SK-N-SH (cell line): ENCODE data around the gene ISM1. TPM values are rescaled to one million over a fixed set of nuclear protein-coding genes. Genes with fewer than 3 reads are reported as not detected.

Experiments used
- CTCF ChIA-PET: fragments of 300-600, 350-600 bp; formaldehyde crosslinking; extraction: SDS; loops from one replicate; lab custom pipeline; 2021; lab: Yijun Ruan, JAX
- POLR2A ChIA-PET: fragments of 350-600 bp; sonication (Branson Sonifier 250); formaldehyde crosslinking; extraction: SDS; loops from one replicate; lab custom pipeline; 2020; ENCODE audit warnings: antibody characterized with exemption, inconsistent platforms; lab: Yijun Ruan, JAX
- DNase-seq: peaks from one replicate; pipeline ENCODE4 v3.0.0; 2012
- H2AFZ ChIP-seq: fragments of 200-600 bp; sonication (generic); 2 replicates; pipeline ENCODE4 v1.8.1; 2016; ENCODE audit warnings: antibody characterized with exemption, mild to moderate bottlenecking, low read depth
- H3F3A ChIP-seq: fragments of 200-600 bp; sonication (generic); replicated peaks from 2 replicates; pipeline ENCODE3; 2016; ENCODE audit warnings: antibody characterized with exemption, mild to moderate bottlenecking; ENCODE audit not compliant: insufficient read depth
- H3K27ac ChIP-seq, 2 experiments: fragments of 200-500 bp in 1 of 2; fragments of 200-600 bp in 1 of 2; sonication (Bioruptor generic) in 1 of 2; sonication (generic), shearing (Covaris generic) in 1 of 2; 2 replicates each; pipeline versions ENCODE4 v1.5.1 to v1.6.1; 2014 to 2016; ENCODE audit warnings: low read depth in 2 of 2, inconsistent platforms in 1 of 2, low read length in 1 of 2, mild to moderate bottlenecking in 1 of 2, mixed read lengths in 1 of 2
- H3K27me3 ChIP-seq: fragments of 200-600 bp; sonication (generic), shearing (Covaris generic); 2 replicates; pipeline ENCODE4 v1.6.1; 2016; ENCODE audit warnings: mixed run types; ENCODE audit not compliant: insufficient read depth
- H3K36me3 ChIP-seq, 2 experiments: fragments of 200-500 bp in 1 of 2; fragments of 200-600 bp in 1 of 2; sonication (Bioruptor generic) in 1 of 2; sonication (generic) in 1 of 2; replicated peaks in 1 of 2; 2 replicates each; pipeline versions ENCODE3 to v1.5.1; 2014 to 2016; ENCODE audit warnings: low read length in 1 of 2, mild to moderate bottlenecking in 1 of 2; ENCODE audit not compliant: insufficient read depth in 2 of 2, control insufficient read depth in 1 of 2
- H3K4me1 ChIP-seq, 2 experiments: fragments of 200-500 bp in 1 of 2; fragments of 200-600 bp in 1 of 2; sonication (Bioruptor generic) in 1 of 2; sonication (generic), shearing (Covaris generic) in 1 of 2; 2 replicates each; pipeline versions ENCODE4 v1.5.1 to v1.6.1; 2014 to 2016; ENCODE audit warnings: low read depth in 1 of 2, low read length in 1 of 2, mixed run types in 1 of 2; ENCODE audit not compliant: insufficient read depth in 2 of 2, control insufficient read depth in 1 of 2
- H3K4me2 ChIP-seq: fragments of 200-600 bp; sonication (generic), shearing (Covaris generic); 2 replicates; pipeline ENCODE4 v1.6.1; 2017; ENCODE audit warnings: mixed run types
- H3K4me3 ChIP-seq, 2 experiments: fragments of 200-500 bp in 1 of 2; fragments of 200-600 bp in 1 of 2; sonication (Bioruptor generic) in 1 of 2; sonication (generic), shearing (Covaris generic) in 1 of 2; 2 replicates each; pipeline versions ENCODE4 v1.5.1 to v1.8.1; 2014 to 2016; ENCODE audit warnings: low read depth in 2 of 2, inconsistent platforms in 1 of 2, low read length in 1 of 2, mild to moderate bottlenecking in 1 of 2, mixed read lengths in 1 of 2, moderate library complexity in 1 of 2
- H3K79me2 ChIP-seq: fragments of 200-600 bp; sonication (generic); 2 replicates; pipeline ENCODE4 v1.8.1; 2017; ENCODE audit warnings: mild to moderate bottlenecking; ENCODE audit not compliant: insufficient read depth
- H3K9ac ChIP-seq: fragments of 200-600 bp; sonication (generic); 2 replicates; pipeline ENCODE4 v1.6.1; 2017; ENCODE audit warnings: mixed run types
- H3K9me2 ChIP-seq: fragments of 200-600 bp; sonication (generic); 2 replicates; pipeline ENCODE4 v1.6.1; 2017; ENCODE audit warnings: mixed run types
- H3K9me3 ChIP-seq: fragments of 200-600 bp; sonication (generic); 2 replicates; pipeline ENCODE4 v1.6.1; 2017; ENCODE audit warnings: mixed run types, mild to moderate bottlenecking, moderate library complexity
- H4K20me1 ChIP-seq: fragments of 200-600 bp; sonication (generic); 2 replicates; pipeline ENCODE4 v1.6.1; 2017; ENCODE audit warnings: mild to moderate bottlenecking, mixed run types; ENCODE audit not compliant: insufficient read depth
- FOSL2 ChIP-seq: IDR thresholded peaks from 2 replicates; pipeline ENCODE4 v1.4.0; 2012; ENCODE audit warnings: low read depth, mild to moderate bottlenecking, moderate library complexity, borderline replicate concordance
- JUND ChIP-seq: IDR thresholded peaks from 2 replicates; pipeline ENCODE4 v1.4.0; 2012
- MXI1 ChIP-seq: IDR thresholded peaks from 2 replicates; pipeline ENCODE4 v1.6.1; 2012; ENCODE audit warnings: mild to moderate bottlenecking, low read depth, low read length, improper control_type of control experiment
- NRF1 ChIP-seq: IDR thresholded peaks from 2 replicates; pipeline ENCODE4 v1.6.1; 2012; ENCODE audit warnings: low read depth, mild to moderate bottlenecking, low read length
- POLR2AphosphoS5 ChIP-seq: IDR thresholded peaks from 2 replicates; pipeline ENCODE4 v1.6.1; 2012; ENCODE audit warnings: low read depth, low read length
- RAD21 ChIP-seq: IDR thresholded peaks from 2 replicates; pipeline ENCODE4 v1.6.1; 2012; ENCODE audit warnings: mild to moderate bottlenecking, low read length
- RCOR1 ChIP-seq: fragments of 150-350 bp; IDR thresholded peaks from 2 replicates; pipeline ENCODE4 v1.6.1; 2017; ENCODE audit warnings: antibody characterized with exemption, low read length
- SIN3A ChIP-seq: IDR thresholded peaks from 2 replicates; pipeline ENCODE4 v1.6.1; 2012; ENCODE audit warnings: low read depth, mild to moderate bottlenecking, low read length, moderate library complexity, borderline replicate concordance
- SMC3 ChIP-seq: IDR thresholded peaks from 2 replicates; pipeline ENCODE4 v1.6.1; 2012; ENCODE audit warnings: low read depth, low read length, improper control_type of control experiment
- TAF1 ChIP-seq: IDR thresholded peaks from 2 replicates; pipeline ENCODE4 v1.6.1; 2012; ENCODE audit warnings: low read depth, mild to moderate bottlenecking, low read length, moderate library complexity, borderline replicate concordance
- TCF12 ChIP-seq: IDR thresholded peaks from 2 replicates; pipeline ENCODE4 v1.4.0; 2012
- WGBS: methylation state at CpG from one replicate; pipeline ENCODE4 v1.1.6; 2017; ENCODE audit warnings: low lambda C conversion rate; 5-methylcytosine and 5-hydroxymethylcytosine counted together
- polyA plus RNA-seq, 3 experiments: library from polyadenylated mRNA; depleted of rRNA; stranded (reverse); fragments of >200 nt; gene quantifications; 2 replicates each; pipeline ENCODE4 v1.2.3, GENCODE V29; 2012
- TF ChIP-seq, protein P1 (sequence below): IDR thresholded peaks from 2 replicates; pipeline ENCODE4 v1.4.0; 2012; ENCODE audit warnings: low read depth
- TF ChIP-seq, protein P2 (sequence below): IDR thresholded peaks from 2 replicates; pipeline ENCODE4; 2012
- TF ChIP-seq, protein P3 (sequence below): fragments of 150-350 bp; IDR thresholded peaks from 2 replicates; pipeline ENCODE4 v1.6.1; 2016; ENCODE audit warnings: mild to moderate bottlenecking, low read depth, low read length

The ISM1 gene
- polyA plus RNA-seq, 1 of the 3 experiments (the other 2 are of a cell fraction): not detected

DNA sequence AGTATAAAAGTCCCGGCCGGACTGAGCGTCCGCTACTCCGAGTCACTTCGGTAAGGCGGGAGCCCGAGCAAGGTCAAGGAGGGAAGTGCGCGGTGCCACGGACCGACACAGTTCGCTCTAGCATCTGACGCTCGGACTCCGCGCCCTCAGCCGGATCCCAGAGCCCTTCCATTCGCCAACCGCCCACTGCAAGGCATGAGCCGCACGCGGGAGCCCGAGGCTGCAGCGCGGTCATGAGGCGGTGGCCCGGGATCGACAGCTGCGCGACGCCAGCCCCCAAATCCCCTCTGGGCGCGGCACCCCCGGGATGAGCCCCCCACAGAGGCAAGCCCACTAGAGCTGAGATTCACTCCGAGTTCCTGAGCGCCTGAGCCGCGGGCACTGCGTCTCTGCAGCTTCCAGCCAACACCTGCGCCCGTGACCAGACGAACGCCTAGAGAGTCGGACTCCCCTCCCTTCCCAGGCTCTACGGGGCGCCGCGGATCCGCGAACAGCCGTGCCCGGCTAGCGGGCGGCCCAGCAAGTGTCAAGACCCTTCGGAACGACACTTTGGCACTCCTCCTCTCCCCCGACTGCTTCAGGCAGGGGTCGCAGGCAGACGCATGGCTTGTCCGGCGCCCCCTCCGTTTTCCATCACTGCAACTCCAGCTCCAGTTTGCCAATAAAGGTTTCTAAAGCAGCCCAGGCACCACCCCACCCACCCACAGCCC is 725 bp upstream of the ISM1 start:
- TF ChIP-seq RAD21: no peak
- TF ChIP-seq MXI1: no peak
- no peak for TF ChIP-seq FOSL2
- no peak for TF ChIP-seq TAF1
- TF ChIP-seq, all 33 proteins: peak for 0
- Histone ChIP-seq H3K27me3 (peaks cover 47% of the 10 kb centered on the region), H4K20me1 (no peaks in the 10 kb centered on the region), H3F3A (no peaks in the 10 kb centered on the region), H3K4me3 (peak overlapping the region; percentile 9 to 43; a peak in 3 of 4 replicates), H2AFZ (no peak overlapping the region), H3K9me2 (no peaks in the 10 kb centered on the region), H3K36me3 (no peaks in the 10 kb centered on the region), H3K4me1 (peaks cover 0 to 14% of the 10 kb centered on the region in 2 experiments; a peak in 1 of 4 replicates), H3K9me3 (no peaks in the 10 kb centered on the region), H3K27ac (no peak overlapping the region), H3K4me2 (peak overlapping the region; percentile 63; the same call in 1 of the 2 replicates), H3K79me2 (no peaks in the 10 kb centered on the region), H3K9ac (no peak overlapping the region)
- ChIA-PET CTCF (no interaction called here), POLR2A (no interaction called here)
- WGBS: 6% methylated on average over 25 of the region's 63 CpGs
- DNase-seq: peak; percentile 66

DNA sequence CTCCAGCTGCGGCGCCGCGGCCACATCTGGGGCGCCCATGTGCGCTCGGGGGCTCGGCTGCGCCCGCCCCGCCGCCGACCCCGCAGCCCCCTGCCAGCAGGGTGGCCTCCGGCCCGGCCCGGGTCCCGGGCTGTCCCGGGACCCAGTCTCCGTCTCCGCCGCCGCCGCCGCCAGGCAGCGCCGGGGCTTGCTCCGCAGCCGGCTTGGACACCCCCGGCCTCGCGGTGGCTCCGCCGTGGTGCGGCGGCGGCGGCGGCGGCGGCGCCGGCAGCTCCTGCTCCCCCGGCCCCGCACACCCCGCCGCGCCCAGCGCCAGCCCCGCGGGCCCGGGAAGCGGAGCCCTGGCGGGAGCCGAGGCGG is 219 bp downstream of the ISM1 start:
- Histone ChIP-seq H3K4me3 (peak overlapping the region in 1 of 2 experiments; percentile 43; a peak in 2 of 4 replicates), H3K9ac (no peak overlapping the region), H3K4me2 (no peak overlapping the region), H3K4me1 (peaks cover 0 to 14% of the 10 kb centered on the region in 2 experiments; a peak in 1 of 4 replicates)
- TF ChIP-seq SIN3A (no peak), RAD21 (no peak), JUND (no peak), SMC3 (no peak), TCF12 (no peak), POLR2AphosphoS5 (no peak), NRF1 (no peak), RCOR1 (no peak), MXI1 (no peak)
- TF ChIP-seq, protein P1, sequence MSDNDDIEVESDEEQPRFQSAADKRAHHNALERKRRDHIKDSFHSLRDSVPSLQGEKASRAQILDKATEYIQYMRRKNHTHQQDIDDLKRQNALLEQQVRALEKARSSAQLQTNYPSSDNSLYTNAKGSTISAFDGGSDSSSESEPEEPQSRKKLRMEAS: no peak
- TF ChIP-seq, protein P2, sequence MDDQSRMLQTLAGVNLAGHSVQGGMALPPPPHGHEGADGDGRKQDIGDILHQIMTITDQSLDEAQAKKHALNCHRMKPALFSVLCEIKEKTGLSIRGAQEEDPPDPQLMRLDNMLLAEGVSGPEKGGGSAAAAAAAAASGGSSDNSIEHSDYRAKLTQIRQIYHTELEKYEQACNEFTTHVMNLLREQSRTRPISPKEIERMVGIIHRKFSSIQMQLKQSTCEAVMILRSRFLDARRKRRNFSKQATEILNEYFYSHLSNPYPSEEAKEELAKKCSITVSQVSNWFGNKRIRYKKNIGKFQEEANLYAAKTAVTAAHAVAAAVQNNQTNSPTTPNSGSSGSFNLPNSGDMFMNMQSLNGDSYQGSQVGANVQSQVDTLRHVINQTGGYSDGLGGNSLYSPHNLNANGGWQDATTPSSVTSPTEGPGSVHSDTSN: no peak
- TF ChIP-seq, protein P3, sequence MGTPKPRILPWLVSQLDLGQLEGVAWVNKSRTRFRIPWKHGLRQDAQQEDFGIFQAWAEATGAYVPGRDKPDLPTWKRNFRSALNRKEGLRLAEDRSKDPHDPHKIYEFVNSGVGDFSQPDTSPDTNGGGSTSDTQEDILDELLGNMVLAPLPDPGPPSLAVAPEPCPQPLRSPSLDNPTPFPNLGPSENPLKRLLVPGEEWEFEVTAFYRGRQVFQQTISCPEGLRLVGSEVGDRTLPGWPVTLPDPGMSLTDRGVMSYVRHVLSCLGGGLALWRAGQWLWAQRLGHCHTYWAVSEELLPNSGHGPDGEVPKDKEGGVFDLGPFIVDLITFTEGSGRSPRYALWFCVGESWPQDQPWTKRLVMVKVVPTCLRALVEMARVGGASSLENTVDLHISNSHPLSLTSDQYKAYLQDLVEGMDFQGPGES: no peak
- TF ChIP-seq, all 33 proteins: peak for 0
- ChIA-PET CTCF (interaction anchor here (1.2 kb wide), 1 partner anchor 41 kb away, joined by 6 read pairs; no protein-coding TSS in a partner anchor), POLR2A (interaction anchor here (0.6 kb wide), 1 partner anchor 40 kb away, joined by 3 read pairs; no protein-coding TSS in a partner anchor)
- Histone ChIP-seq H3K9me2 (no peaks in the 10 kb centered on the region), H3K36me3 (no peaks in the 10 kb centered on the region), H3K79me2 (no peaks in the 10 kb centered on the region), H4K20me1 (no peaks in the 10 kb centered on the region), H3F3A (no peaks in the 10 kb centered on the region), H3K27ac (no peak overlapping the region), H2AFZ (no peak overlapping the region), H3K9me3 (no peaks in the 10 kb centered on the region), H3K27me3 (peaks cover 41% of the 10 kb centered on the region)
- 2% methylated on average over 17 of the region's 56 CpGs for WGBS
- no peak for DNase-seq
